GM23248 (cell line): ENCODE results near the gene TMEM267.

Experiments used
- EZH2 ChIP-seq: fragments of 200-600 bp; sonication (generic); IDR thresholded peaks from 2 replicates; pipeline ENCODE4 v1.6.1; 2018; ENCODE audit warnings: antibody characterized with exemption, mild to moderate bottlenecking; ENCODE audit not compliant: insufficient read depth, poor library complexity, severe bottlenecking
- EZH2phosphoT487 ChIP-seq: fragments of 200-600 bp; sonication (generic); IDR thresholded peaks from 2 replicates; pipeline ENCODE4 v1.6.1; 2018; ENCODE audit warnings: antibody characterized with exemption, moderate library complexity, mild to moderate bottlenecking, low read depth; ENCODE audit not compliant: insufficient read depth

- TF ChIP-seq EZH2 (no peak), EZH2phosphoT487 (no peak)
Measured at GRCh38 chr5:43497311-43498104, 13.8 kb upstream of the TMEM267 start.
